ENCODE results near the gene ARID2.
A peak's percentile ranks its signal among the peaks of the same experiment; 100 is the strongest.

Gene ARID2

GRCh38 chr12:45705404-45705803, 24.1 kb upstream of the ARID2 start:
- Histone ChIP-seq H3K9ac (ENCODE audit: low read depth, low read length) (no peak overlapping the region), H3K4me1 (ENCODE audit: insufficient read depth, low read length) (peaks cover 12% of the 10 kb centered on the region), H3K36me3 (ENCODE audit: insufficient read depth, low read length) (no peaks in the 10 kb centered on the region), H3K9me3 (ENCODE audit: control insufficient read depth, insufficient read depth, low read length) (no peaks in the 10 kb centered on the region)

DNA sequence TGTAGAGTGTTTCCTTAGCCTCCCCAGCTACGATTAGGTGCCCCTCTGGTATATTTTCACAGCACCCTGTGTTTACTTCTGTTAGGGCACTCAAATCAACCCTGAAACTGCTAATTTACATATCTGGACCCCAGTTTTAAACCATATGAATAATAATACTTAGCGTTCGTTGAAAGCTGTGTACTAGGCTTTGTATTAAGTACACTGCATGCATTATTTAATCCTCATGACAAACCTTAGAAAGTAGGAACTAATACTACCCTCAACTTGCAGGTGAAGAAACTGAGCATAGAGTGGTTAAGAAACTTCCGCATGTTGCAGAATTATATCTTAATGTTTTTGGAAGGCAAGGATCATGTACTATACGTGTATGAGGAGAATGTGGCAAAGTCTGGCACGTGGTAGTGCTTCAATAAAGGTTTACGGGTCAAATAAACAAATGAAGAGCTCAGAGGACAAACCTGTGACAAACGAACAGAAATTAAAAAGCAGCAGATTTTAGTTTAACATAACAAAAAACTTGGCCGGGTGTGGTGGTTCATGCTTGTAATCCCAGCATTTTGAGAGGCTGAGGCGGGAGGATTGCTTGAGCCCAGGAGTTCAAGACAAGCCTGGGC, 22.2 kb upstream of the ARID2 start:
- H3K4me1 ChIP-seq (ENCODE audit: insufficient read depth, low read length) = peaks cover 12% of the 10 kb centered on the region
- no peaks in the 10 kb centered on the region for H3K36me3 ChIP-seq (ENCODE audit: insufficient read depth, low read length)
- no peak overlapping the region for H3K9ac ChIP-seq (ENCODE audit: low read depth, low read length)
- no peaks in the 10 kb centered on the region for H3K9me3 ChIP-seq (ENCODE audit: control insufficient read depth, insufficient read depth, low read length)

GRCh38 chr12:45708363-45708762, 21.1 kb upstream of the ARID2 start:
- H3K9me3 ChIP-seq (ENCODE audit: control insufficient read depth, insufficient read depth, low read length) = no peaks in the 10 kb centered on the region
- H3K9ac ChIP-seq (ENCODE audit: low read depth, low read length) = no peak overlapping the region
- peaks cover 12% of the 10 kb centered on the region for H3K4me1 ChIP-seq (ENCODE audit: insufficient read depth, low read length)
- no peaks in the 10 kb centered on the region for H3K36me3 ChIP-seq (ENCODE audit: insufficient read depth, low read length)

- Histone ChIP-seq H3K9ac (ENCODE audit: low read depth, low read length) (no peak overlapping the region), H3K36me3 (ENCODE audit: insufficient read depth, low read length) (no peaks in the 10 kb centered on the region), H3K9me3 (ENCODE audit: control insufficient read depth, insufficient read depth, low read length) (no peaks in the 10 kb centered on the region), H3K4me1 (ENCODE audit: insufficient read depth, low read length) (peaks cover 12% of the 10 kb centered on the region)
Observed at GRCh38 chr12:45708901-45709300, 20.6 kb upstream of the ARID2 start.

GRCh38 chr12:45712319-45712718, 17.2 kb upstream of the ARID2 start:
- Histone ChIP-seq H3K4me1 (ENCODE audit: insufficient read depth, low read length) (peaks cover 9% of the 10 kb centered on the region), H3K9me3 (ENCODE audit: control insufficient read depth, insufficient read depth, low read length) (no peaks in the 10 kb centered on the region), H3K36me3 (ENCODE audit: insufficient read depth, low read length) (no peaks in the 10 kb centered on the region), H3K9ac (ENCODE audit: low read depth, low read length) (no peak overlapping the region)

GRCh38 chr12:45713078-45713477, 16.4 kb upstream of the ARID2 start:
- Histone ChIP-seq H3K36me3 (ENCODE audit: insufficient read depth, low read length) (no peaks in the 10 kb centered on the region), H3K4me1 (ENCODE audit: insufficient read depth, low read length) (peaks cover 4% of the 10 kb centered on the region; the same call in 1 of the 2 replicates), H3K9ac (ENCODE audit: low read depth, low read length) (no peak overlapping the region), H3K9me3 (ENCODE audit: control insufficient read depth, insufficient read depth, low read length) (no peaks in the 10 kb centered on the region)

DNA sequence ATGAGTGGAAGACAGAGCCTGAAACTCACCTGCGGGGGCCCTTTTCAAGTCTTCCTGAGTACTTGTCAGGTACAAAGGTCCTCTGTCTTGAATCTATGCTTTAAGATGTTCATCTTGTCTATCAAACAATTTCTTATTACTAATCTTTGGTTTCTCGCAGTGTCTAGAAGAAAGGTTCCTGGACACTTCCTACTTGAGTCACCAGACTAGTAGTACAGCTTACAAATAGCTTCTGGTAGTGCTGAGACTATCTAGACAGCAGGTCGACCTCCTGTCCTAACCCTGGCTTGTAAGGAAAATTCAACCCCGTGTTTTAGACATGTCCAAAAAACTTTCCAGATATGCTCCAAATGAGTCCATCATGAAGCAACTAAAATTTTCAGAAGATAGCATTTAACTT, 11.2 kb upstream of the ARID2 start:
- Histone ChIP-seq H3K36me3 (ENCODE audit: insufficient read depth, low read length) (peaks cover 2% of the 10 kb centered on the region; the same call in 1 of the 2 replicates), H3K9me3 (ENCODE audit: control insufficient read depth, insufficient read depth, low read length) (no peaks in the 10 kb centered on the region), H3K9ac (ENCODE audit: low read depth, low read length) (no peak overlapping the region), H3K4me1 (ENCODE audit: insufficient read depth, low read length) (no peaks in the 10 kb centered on the region)

GRCh38 chr12:45720069-45720468, 9.4 kb upstream of the ARID2 start:
- Histone ChIP-seq H3K4me1 (ENCODE audit: insufficient read depth, low read length) (no peaks in the 10 kb centered on the region), H3K9me3 (ENCODE audit: control insufficient read depth, insufficient read depth, low read length) (no peaks in the 10 kb centered on the region), H3K36me3 (ENCODE audit: insufficient read depth, low read length) (peaks cover 2% of the 10 kb centered on the region; the same call in 1 of the 2 replicates), H3K9ac (ENCODE audit: low read depth, low read length) (no peak overlapping the region)

- Histone ChIP-seq H3K36me3 (ENCODE audit: insufficient read depth, low read length) (peaks cover 2% of the 10 kb centered on the region; the same call in 1 of the 2 replicates), H3K9ac (ENCODE audit: low read depth, low read length) (no peak overlapping the region), H3K4me1 (ENCODE audit: insufficient read depth, low read length) (no peaks in the 10 kb centered on the region), H3K9me3 (ENCODE audit: control insufficient read depth, insufficient read depth, low read length) (no peaks in the 10 kb centered on the region)
Observed at GRCh38 chr12:45721369-45721768, 8.1 kb upstream of the ARID2 start.

- peaks cover 2% of the 10 kb centered on the region; the same call in 1 of the 2 replicates for H3K36me3 ChIP-seq (ENCODE audit: insufficient read depth, low read length)
- no peaks in the 10 kb centered on the region for H3K9me3 ChIP-seq (ENCODE audit: control insufficient read depth, insufficient read depth, low read length)
- no peak overlapping the region for H3K9ac ChIP-seq (ENCODE audit: low read depth, low read length)
- no peaks in the 10 kb centered on the region for H3K4me1 ChIP-seq (ENCODE audit: insufficient read depth, low read length)
Observed at GRCh38 chr12:45721954-45722353, 7.6 kb upstream of the ARID2 start.

- H3K9me3 ChIP-seq (ENCODE audit: control insufficient read depth, insufficient read depth, low read length) = no peaks in the 10 kb centered on the region
- peaks cover 2% of the 10 kb centered on the region; the same call in 1 of the 2 replicates for H3K36me3 ChIP-seq (ENCODE audit: insufficient read depth, low read length)
- peak overlapping the region; percentile 89 for H3K9ac ChIP-seq (ENCODE audit: low read depth, low read length)
- no peaks in the 10 kb centered on the region for H3K4me1 ChIP-seq (ENCODE audit: insufficient read depth, low read length)
Observed at GRCh38 chr12:45725631-45726602, 3.6 kb upstream of the ARID2 start.

DNA sequence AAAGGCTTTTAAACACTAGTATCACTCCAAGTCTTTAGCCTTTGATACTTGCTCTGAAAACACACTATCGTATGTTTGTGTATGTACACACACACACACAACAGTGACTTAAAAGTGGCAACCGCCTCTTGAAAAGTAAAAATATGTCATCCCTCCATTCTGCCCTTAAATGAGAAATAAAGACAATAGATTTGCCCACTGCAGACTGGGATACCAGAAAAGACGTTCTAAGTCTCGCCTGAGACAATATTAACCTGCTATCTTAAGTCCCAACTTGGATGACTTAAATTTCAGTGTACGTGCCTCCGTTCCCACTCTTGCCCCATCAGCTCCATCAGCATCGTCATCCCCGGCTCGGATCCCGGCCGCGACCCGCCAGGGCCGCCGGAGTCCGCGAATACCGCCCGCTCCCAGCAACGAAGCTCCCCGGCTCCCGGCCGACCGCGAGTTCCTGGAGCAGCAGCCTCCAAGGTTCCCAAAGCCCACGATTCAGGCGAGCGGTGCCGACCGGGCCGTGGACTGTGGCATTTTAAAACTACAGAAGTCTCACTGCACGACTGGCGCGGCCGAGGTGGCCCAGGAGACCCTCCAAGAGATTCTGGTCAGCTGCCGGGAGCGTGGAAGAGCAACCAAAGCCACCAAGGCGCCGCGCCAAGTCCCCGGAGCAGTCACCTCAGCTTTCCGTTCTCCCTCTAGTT, 2.8 kb upstream of the ARID2 start:
- Histone ChIP-seq H3K36me3 (ENCODE audit: insufficient read depth, low read length) (peaks cover 2% of the 10 kb centered on the region; the same call in 1 of the 2 replicates), H3K4me1 (ENCODE audit: insufficient read depth, low read length) (no peaks in the 10 kb centered on the region), H3K9me3 (ENCODE audit: control insufficient read depth, insufficient read depth, low read length) (no peaks in the 10 kb centered on the region), H3K9ac (ENCODE audit: low read depth, low read length) (peak overlapping the region; percentile 89)

GRCh38 chr12:45727301-45727979, 2.1 kb upstream of the ARID2 start:
- Histone ChIP-seq H3K36me3 (ENCODE audit: insufficient read depth, low read length) (peaks cover 2% of the 10 kb centered on the region; the same call in 1 of the 2 replicates), H3K9me3 (ENCODE audit: control insufficient read depth, insufficient read depth, low read length) (no peaks in the 10 kb centered on the region)

More at GRCh38 chr12:45727301-45727979, 2.1 kb upstream of the ARID2 start:
- Histone ChIP-seq H3K9ac (ENCODE audit: low read depth, low read length) (peak overlapping the region; percentile 89), H3K4me1 (ENCODE audit: insufficient read depth, low read length) (peaks cover 5% of the 10 kb centered on the region; the same call in 1 of the 2 replicates)
